HG03469 (cell line): ENCODE measurements around the gene IL21.
"Not testable (repeated sequence)": the region's sequence is repeated elsewhere in the genome, so short reads cannot be mapped to it uniquely, and the experiment has no call there.

Source experiments
- ATAC-seq: cut with Tn5 transposase; IDR thresholded peaks from one replicate; pipeline ENCODE4 v1.9.1; 2021; ENCODE audit warnings: mild to moderate bottlenecking, moderate library complexity, moderate number of reproducible peaks; ENCODE audit not compliant: unreplicated experiment

The IL21 gene

GRCh38 chr4:122583906-122584305 lies 37.0 kb downstream of the IL21 start:
- ATAC-seq: no peak

- peak; percentile 57 for ATAC-seq
These were observed 42.8 kb downstream of the IL21 start for GRCh38 chr4:122577808-122578781.

GRCh38 chr4:122577189-122577553 lies 43.7 kb downstream of the IL21 start:
- no peak for ATAC-seq

- ATAC-seq: peak; percentile 43
These were observed 44.3 kb downstream of the IL21 start for GRCh38 chr4:122576261-122577188.

- not testable (repeated sequence) for ATAC-seq
These were observed 46.5 kb downstream of the IL21 start for GRCh38 chr4:122574347-122574746.

- no peak for ATAC-seq
These were observed 58.4 kb downstream of the IL21 start for GRCh38 chr4:122562449-122562848.
